Activated T-cell treated with anti-CD3 and anti-CD28 coated beads, Interleukin-2, amount 50 U/mL, for 72 hours (primary cell): ENCODE results near the gene NANOS1. TPM values are rescaled to one million over a fixed set of nuclear protein-coding genes. Genes with fewer than 3 reads are reported as not detected.
A peak's percentile ranks its signal among the peaks of the same experiment; 100 is the strongest.

Experiments
- ATAC-seq, 2 donors: fragments of 150-1000 bp; cut with Tn5 transposase; replicated peaks in 1 of 2; 2 replicates each; pipeline ENCODE4 v1.10.0; 2021; ENCODE audit warnings: moderate library complexity in 2 of 2, mild to moderate bottlenecking in 1 of 2
- DNase-seq, 2 donors: peaks; one replicate each; pipeline ENCODE4 v3.0.0; 2021 to 2022; ENCODE audit warnings: mixed read lengths in 1 of 2
- H3K27ac Mint-ChIP-seq: one replicate; pipeline ENCODE4 v1.8.0; 2022; ENCODE audit warnings: mild to moderate bottlenecking, moderate library complexity, mixed read lengths
- H3K27me3 Mint-ChIP-seq: one replicate; pipeline ENCODE4 v1.8.0; 2022; ENCODE audit warnings: low read depth, mixed read lengths
- H3K36me3 Mint-ChIP-seq, 2 donors: one replicate each; pipeline ENCODE4 v1.8.0; 2022; ENCODE audit warnings: mixed read lengths in 2 of 2, mild to moderate bottlenecking in 1 of 2; ENCODE audit not compliant: insufficient read depth in 2 of 2
- H3K4me1 Mint-ChIP-seq: one replicate; pipeline ENCODE4 v1.8.0; 2022; ENCODE audit warnings: low read depth, mixed read lengths
- H3K4me3 Mint-ChIP-seq, 2 donors: one replicate each; pipeline ENCODE4 v1.8.0; 2022; ENCODE audit warnings: mild to moderate bottlenecking in 2 of 2, mixed read lengths in 2 of 2, moderate library complexity in 2 of 2
- H3K9me3 Mint-ChIP-seq, 2 donors: one replicate each; pipeline ENCODE4 v1.8.0; 2022; ENCODE audit warnings: mixed read lengths in 2 of 2
- total RNA-seq, 2 donors: library from RNA; stranded (reverse); gene quantifications; one replicate each; pipeline ENCODE4 v1.2.3, GENCODE V29; 2022

The NANOS1 gene
- total RNA-seq: under 1 TPM; 0.31 to 0.37 TPM

- Mint-ChIP-seq H3K9me3 (no peaks in the 10 kb centered on the region), H3K36me3 (peaks cover 7 to 12% of the 10 kb centered on the region in 2 donors), H3K27ac (no peak within 1 kb of the TSS), H3K27me3 (peaks cover 10% of the 10 kb centered on the region), H3K4me3 (peak within 1 kb of the TSS; percentile 76 to 87), H3K4me1 (peaks cover 13% of the 10 kb centered on the region)
- peak; percentile 42 for DNase-seq
- peak; percentile 27 to 31 for ATAC-seq
Measured at GRCh38 chr10:119029613-119030420, at the start of gene NANOS1. TSS of gene NANOS1 (plus strand) at chr10:119029714. CDS start at chr10:119029802, 88 bp downstream.

DNA sequence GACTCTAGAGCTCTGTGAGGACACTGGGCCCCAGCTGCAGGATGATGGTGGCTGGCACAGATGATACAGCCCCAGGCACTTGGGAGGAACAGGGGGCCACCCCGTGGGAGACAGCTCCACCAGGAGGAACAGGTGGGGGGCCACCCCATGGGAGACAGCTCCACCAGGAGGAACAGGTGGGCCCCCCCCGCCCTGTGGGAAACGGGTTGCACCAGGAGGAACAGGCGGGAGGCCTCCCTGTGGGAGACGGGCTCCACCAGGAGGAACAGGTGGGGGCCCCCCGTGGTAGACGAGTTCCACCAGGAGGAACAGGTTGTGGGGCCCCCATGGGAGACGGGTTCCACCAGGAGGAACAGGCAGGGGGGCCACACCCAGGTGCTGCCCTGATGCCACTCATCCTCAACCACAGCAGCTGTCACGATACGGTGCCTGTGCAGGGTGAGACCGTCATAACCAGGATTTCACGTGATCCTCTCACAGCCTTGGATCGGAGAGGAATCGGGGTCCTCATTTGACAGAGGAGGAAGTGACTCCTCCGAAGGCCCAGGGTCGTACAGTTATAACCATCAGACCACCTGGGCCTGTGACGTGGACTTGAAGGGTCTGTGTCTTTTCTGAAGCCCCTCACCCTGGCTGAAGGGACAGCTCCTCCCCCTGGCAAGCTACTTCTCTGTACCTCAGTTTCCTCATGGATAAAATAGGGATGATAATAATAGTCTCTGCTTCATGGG is 49.2 kb upstream of the NANOS1 start:
- H3K36me3 Mint-ChIP-seq: peaks cover 6 to 14% of the 10 kb centered on the region in 2 donors
- no peak overlapping the region for H3K27ac Mint-ChIP-seq
- ATAC-seq: no peak
- H3K4me3 Mint-ChIP-seq: no peak overlapping the region
- DNase-seq: no peak
- no peaks in the 10 kb centered on the region for H3K4me1 Mint-ChIP-seq
- H3K27me3 Mint-ChIP-seq: peaks cover 18% of the 10 kb centered on the region
- peaks cover 5 to 7% of the 10 kb centered on the region in 2 donors for H3K9me3 Mint-ChIP-seq

DNA sequence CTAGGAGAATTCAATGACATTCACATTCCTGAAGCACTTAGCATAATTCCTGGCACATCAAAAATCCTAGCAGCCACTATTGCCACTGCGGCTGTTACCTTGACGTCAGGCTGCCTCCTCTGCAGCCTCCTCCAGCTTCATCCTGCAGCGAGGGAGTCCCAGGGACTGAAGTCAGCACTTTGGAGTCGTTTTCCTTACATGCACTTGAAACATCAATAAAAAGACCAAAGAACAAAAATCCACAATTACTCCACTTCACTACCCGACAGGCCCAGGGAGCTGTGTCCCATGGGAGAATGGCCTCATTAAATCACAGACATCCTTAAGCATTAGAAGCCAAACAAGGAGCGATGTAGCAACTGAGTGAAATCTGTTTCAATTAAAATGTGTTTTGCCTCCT is 48.6 kb upstream of the NANOS1 start:
- Mint-ChIP-seq H3K4me3 (no peak overlapping the region), H3K27me3 (peaks cover 22% of the 10 kb centered on the region), H3K36me3 (peaks cover 6 to 20% of the 10 kb centered on the region in 2 donors), H3K4me1 (no peaks in the 10 kb centered on the region), H3K27ac (no peak overlapping the region), H3K9me3 (peaks cover 6 to 10% of the 10 kb centered on the region in 2 donors)
- no peak for ATAC-seq
- no peak for DNase-seq

DNA sequence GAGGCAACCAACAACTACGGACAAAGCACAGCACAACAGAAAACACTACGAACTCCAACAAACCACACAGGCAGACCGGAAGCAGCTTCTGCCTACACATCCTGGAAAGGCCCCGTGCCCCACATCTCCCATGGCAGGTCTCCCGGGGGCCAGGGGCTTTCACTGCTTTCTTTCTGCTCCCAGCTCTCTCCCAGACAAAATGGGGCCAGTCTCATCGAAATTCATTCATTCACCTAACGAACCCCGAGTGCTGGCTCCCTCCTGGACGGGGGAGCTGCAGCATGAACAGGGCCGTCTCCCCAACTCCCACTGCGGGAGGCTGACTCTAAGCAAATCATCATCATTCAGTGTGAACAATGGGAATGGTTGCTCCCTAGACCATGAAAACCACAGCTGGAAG is 47.6 kb upstream of the NANOS1 start:
- no peak overlapping the region for H3K4me3 Mint-ChIP-seq
- H3K4me1 Mint-ChIP-seq: peaks cover 4% of the 10 kb centered on the region
- DNase-seq (no peak), ATAC-seq (no peak)
- H3K27me3 Mint-ChIP-seq: peaks cover 22% of the 10 kb centered on the region
- H3K36me3 Mint-ChIP-seq: peaks cover 6 to 20% of the 10 kb centered on the region in 2 donors
- no peak overlapping the region for H3K27ac Mint-ChIP-seq
- H3K9me3 Mint-ChIP-seq: peaks cover 6 to 10% of the 10 kb centered on the region in 2 donors

GRCh38 chr10:118982366-118982765 is 47.1 kb upstream of the NANOS1 start:
- DNase-seq (no peak), ATAC-seq (no peak)
- peaks cover 22% of the 10 kb centered on the region for H3K27me3 Mint-ChIP-seq
- H3K36me3 Mint-ChIP-seq: peaks cover 6 to 20% of the 10 kb centered on the region in 2 donors
- peaks cover 6 to 10% of the 10 kb centered on the region in 2 donors for H3K9me3 Mint-ChIP-seq
- no peak overlapping the region for H3K4me3 Mint-ChIP-seq
- peaks cover 8% of the 10 kb centered on the region for H3K4me1 Mint-ChIP-seq
- H3K27ac Mint-ChIP-seq: no peak overlapping the region

- no peak overlapping the region for H3K4me3 Mint-ChIP-seq
- peaks cover 11% of the 10 kb centered on the region for H3K4me1 Mint-ChIP-seq
- H3K27me3 Mint-ChIP-seq: peaks cover 22% of the 10 kb centered on the region
- ATAC-seq (no peak), DNase-seq (no peak)
- peaks cover 6 to 20% of the 10 kb centered on the region in 2 donors for H3K36me3 Mint-ChIP-seq
- H3K27ac Mint-ChIP-seq: no peak overlapping the region
- peaks cover 6 to 10% of the 10 kb centered on the region in 2 donors for H3K9me3 Mint-ChIP-seq
Measured at GRCh38 chr10:118983263-118983662, 46.3 kb upstream of the NANOS1 start.

GRCh38 chr10:118985576-118985975 is 43.9 kb upstream of the NANOS1 start:
- Mint-ChIP-seq H3K4me1 (peaks cover 11% of the 10 kb centered on the region), H3K27ac (no peak overlapping the region), H3K9me3 (peaks cover 6 to 11% of the 10 kb centered on the region in 2 donors), H3K36me3 (peaks cover 6 to 20% of the 10 kb centered on the region in 2 donors), H3K27me3 (peaks cover 35% of the 10 kb centered on the region), H3K4me3 (no peak overlapping the region)
- no peak for ATAC-seq
- DNase-seq: no peak

DNA sequence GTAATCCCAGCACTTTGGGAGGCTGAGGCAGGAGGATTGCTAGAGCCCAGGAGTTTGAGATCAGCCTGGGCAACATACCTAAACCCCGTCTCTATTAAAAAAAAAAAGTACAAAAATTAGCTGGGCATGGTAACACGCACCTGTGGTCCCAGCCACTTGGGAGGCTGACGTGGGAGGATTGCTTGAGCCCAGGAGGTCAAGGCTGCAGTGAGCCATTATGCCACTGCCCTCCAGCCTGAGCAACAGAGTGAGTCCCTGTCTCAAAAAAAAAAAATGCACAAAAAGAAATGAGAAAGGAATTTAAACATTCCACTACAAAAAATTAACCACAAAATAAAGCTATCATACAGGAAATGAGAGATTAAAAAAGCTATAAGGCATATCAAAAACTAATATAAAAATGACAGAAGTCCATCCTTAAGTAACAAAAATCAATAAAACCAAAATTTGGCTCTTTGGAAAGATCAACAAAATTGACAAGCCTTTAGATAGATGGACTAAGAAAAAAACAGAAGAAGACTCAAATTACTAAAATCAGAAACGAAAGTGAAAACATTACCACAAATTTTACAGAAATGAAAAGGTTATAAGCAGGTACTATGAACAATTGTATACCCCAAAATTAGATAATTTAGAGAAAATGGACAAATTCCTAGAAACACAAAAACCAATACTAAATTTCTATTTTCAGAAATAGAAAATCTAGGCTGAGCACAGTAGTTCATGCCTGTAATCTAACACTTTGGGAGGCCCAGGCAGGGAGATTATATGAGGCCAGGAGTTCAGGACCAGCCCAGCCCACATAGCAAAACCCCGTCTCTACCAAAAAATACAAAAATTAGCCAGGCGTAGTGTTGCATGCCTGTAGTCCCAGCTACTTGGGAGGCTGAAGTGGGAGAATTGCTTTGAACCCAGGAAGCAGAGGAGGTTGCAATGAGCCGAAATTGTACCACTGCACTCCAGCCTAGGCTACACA is 42.4 kb upstream of the NANOS1 start:
- Mint-ChIP-seq H3K9me3 (peaks cover 6 to 11% of the 10 kb centered on the region in 2 donors), H3K4me3 (no peak overlapping the region), H3K27ac (no peak overlapping the region), H3K27me3 (peaks cover 50% of the 10 kb centered on the region), H3K36me3 (peaks cover 6 to 20% of the 10 kb centered on the region in 2 donors), H3K4me1 (peaks cover 11% of the 10 kb centered on the region)
- no peak for DNase-seq
- peak; percentile 29 to 48 for ATAC-seq

DNA sequence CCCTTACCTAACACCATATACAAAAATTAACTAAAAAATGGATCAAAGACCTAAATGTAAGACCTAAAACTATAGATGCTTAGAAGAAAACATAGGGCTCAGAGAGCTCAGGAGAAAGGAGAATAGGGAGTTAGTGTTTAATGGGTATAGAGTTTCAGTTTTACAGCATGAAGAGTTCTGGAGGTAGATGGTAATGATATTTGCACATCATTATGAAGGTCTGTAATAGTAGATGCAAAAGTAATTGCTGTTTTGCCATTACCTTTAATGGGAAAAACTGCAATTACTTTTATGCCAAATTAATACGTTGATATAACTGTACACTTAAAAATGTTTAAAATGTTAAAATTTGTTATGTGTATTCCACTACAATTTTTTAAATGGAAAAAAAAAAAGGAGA is 39.2 kb upstream of the NANOS1 start:
- Mint-ChIP-seq H3K36me3 (peaks cover 0 to 6% of the 10 kb centered on the region in 2 donors), H3K4me3 (no peak overlapping the region), H3K4me1 (peaks cover 11% of the 10 kb centered on the region), H3K27me3 (peaks cover 45% of the 10 kb centered on the region), H3K9me3 (peaks cover 0 to 7% of the 10 kb centered on the region in 2 donors), H3K27ac (no peak overlapping the region)
- ATAC-seq: no peak
- no peak for DNase-seq

DNA sequence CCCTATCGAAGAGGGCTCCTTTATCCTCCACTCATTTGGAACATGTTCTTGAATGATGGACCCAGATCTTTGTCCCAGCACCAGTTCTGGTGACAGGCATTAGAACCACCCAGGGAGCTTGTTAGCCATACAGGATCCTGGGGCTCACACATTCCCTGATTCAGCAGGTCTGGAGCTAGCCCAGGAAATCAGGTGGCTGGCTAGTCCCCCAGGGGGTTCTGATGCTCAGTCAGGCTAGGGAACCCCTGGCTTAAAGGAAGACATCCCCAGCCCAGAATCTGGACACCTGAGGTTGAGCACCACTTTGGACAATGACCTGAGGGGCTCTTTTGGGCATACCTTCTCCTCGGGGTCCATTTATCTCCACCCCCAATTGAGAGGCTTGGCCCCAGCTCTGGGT is 37.0 kb upstream of the NANOS1 start:
- no peak for ATAC-seq

DNA sequence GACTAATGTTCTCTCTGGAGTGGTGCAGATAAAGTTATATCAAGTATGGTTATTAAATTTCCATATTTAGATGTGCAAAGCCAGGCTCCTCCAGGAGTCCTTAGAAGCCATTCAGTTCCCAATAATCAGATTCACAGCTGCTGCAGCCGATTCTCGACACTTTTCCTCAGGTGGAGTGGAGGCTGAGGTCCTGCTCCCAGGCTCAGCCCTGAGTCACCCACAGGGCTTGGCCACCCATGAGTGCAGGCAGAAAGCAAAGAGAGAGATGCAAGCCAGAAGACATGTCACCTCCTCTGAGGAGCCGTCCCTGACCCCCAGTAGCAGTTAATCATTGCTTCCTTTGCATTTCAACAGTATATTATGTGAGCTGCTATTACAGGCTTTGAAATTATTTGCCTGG is 36.3 kb upstream of the NANOS1 start:
- Mint-ChIP-seq H3K27ac (no peak overlapping the region), H3K27me3 (peaks cover 58% of the 10 kb centered on the region), H3K9me3 (peaks cover 0 to 2% of the 10 kb centered on the region in 2 donors), H3K4me3 (no peak overlapping the region), H3K4me1 (no peaks in the 10 kb centered on the region), H3K36me3 (no peaks in the 10 kb centered on the region)
- no peak for ATAC-seq
- DNase-seq: no peak

More for the DNA sequence above, 37.0 kb upstream of the NANOS1 start:
- Mint-ChIP-seq H3K4me3 (no peak overlapping the region), H3K4me1 (peaks cover 2% of the 10 kb centered on the region), H3K36me3 (no peaks in the 10 kb centered on the region), H3K27me3 (peaks cover 51% of the 10 kb centered on the region), H3K9me3 (peaks cover 0 to 2% of the 10 kb centered on the region in 2 donors), H3K27ac (no peak overlapping the region)
- no peak for DNase-seq

GRCh38 chr10:118994321-118994720 is 35.2 kb upstream of the NANOS1 start:
- H3K4me3 Mint-ChIP-seq: no peak overlapping the region
- no peak overlapping the region for H3K27ac Mint-ChIP-seq
- H3K4me1 Mint-ChIP-seq: no peaks in the 10 kb centered on the region
- ATAC-seq: no peak
- peaks cover 54% of the 10 kb centered on the region for H3K27me3 Mint-ChIP-seq
- no peaks in the 10 kb centered on the region for H3K36me3 Mint-ChIP-seq
- H3K9me3 Mint-ChIP-seq: no peaks in the 10 kb centered on the region
- DNase-seq: no peak
